IPS DF 6.9 (cell line): ENCODE results near the gene CHPT1.
"Not testable (repeated sequence)": the region's sequence is repeated elsewhere in the genome, so short reads cannot be mapped to it uniquely, and the experiment has no call there.

Source experiments
- DNase-seq: peaks from one replicate; pipeline ENCODE4 v3.0.0-alpha.2; 2013; ENCODE audit warnings: low read depth, low spot score
- H3K27ac ChIP-seq: one replicate; pipeline ENCODE4 v1.5.1; 2013; ENCODE audit warnings: low read length, control low read depth
- H3K27me3 ChIP-seq: 2 replicates; pipeline ENCODE4 v1.6.1; 2013; ENCODE audit warnings: mild to moderate bottlenecking, low read length; ENCODE audit not compliant: control insufficient read depth, insufficient read depth
- H3K36me3 ChIP-seq: 2 replicates; pipeline ENCODE4 v1.6.1; 2013; ENCODE audit warnings: low read length; ENCODE audit not compliant: control insufficient read depth, insufficient read depth
- H3K4me1 ChIP-seq: 2 replicates; pipeline ENCODE4 v1.6.1; 2013; ENCODE audit warnings: low read length; ENCODE audit not compliant: control insufficient read depth, insufficient read depth
- H3K4me3 ChIP-seq: 2 replicates; pipeline ENCODE4 v1.5.1; 2013; ENCODE audit warnings: mild to moderate bottlenecking, low read length
- H3K9me3 ChIP-seq: 2 replicates; pipeline ENCODE4 v1.6.1; 2013; ENCODE audit warnings: low read length, inconsistent platforms; ENCODE audit not compliant: control insufficient read depth, insufficient read depth
- WGBS: extraction: QIAGEN DNeasy Blood & Tissue Kit; methylation state at CpG from one replicate; pipeline ENCODE4 v1.1.7; 2013; ENCODE audit warnings: mixed read lengths, missing lambda C conversion rate; ENCODE audit not compliant: insufficient read length, insufficient coverage; 5-methylcytosine and 5-hydroxymethylcytosine counted together

The CHPT1 gene

DNA sequence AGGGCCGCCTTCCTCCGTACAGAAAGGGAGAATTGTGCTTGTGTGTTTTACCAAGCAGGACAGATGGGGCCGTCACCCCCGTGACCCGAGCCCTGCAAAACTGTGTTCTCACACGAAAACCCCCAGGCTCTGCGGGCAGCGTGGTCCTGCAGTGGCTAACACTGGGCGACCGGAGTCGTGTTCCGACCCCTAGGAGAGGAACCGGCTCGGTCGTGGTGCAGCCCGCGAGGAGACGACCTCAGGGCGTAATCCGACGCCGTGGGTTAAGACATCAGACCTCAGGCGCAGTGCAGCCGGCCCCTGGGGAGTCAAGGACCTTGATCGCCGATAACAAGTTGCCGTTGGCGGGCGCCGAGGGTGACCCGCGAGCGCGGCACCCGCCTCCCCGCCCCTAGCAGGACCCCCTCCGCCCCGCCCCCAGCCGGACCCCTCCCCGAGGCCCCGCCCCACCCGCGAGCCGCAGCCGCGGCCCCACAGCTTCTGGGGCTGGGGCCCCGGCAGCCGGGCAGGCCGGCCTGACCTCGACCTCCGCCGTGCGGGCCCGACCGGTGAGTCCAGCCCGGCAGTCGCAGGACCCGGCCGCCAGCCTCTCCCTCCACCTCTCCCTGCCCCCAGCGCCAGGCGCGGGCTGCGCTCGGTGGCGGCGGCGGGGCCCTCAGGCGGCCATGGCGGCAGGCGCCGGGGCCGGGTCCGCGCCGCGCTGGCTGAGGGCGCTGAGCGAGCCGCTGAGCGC lies at the start of gene CHPT1:
Gene CHPT1, plus strand, starts transcription at position 444 of the 733 bp plus-strand sequence. Its CDS starts 222 bp downstream, at position 666.
- no CpG with 5 or more reads among the region's 80 CpGs for WGBS
- H3K36me3 ChIP-seq: no peaks in the 10 kb centered on the region; the same call in 1 of the 2 replicates
- peaks cover 3% of the 10 kb centered on the region; the same call in 1 of the 2 replicates for H3K27me3 ChIP-seq
- H3K4me1 ChIP-seq: 0 out of 2 replicates have a peak, but pooled peaks cover 3% of the 10 kb centered on the region
- H3K4me3 ChIP-seq: peak within 1 kb of the TSS; percentile 99
- no peaks in the 10 kb centered on the region for H3K9me3 ChIP-seq
- DNase-seq: peak; percentile 37
- no peak within 1 kb of the TSS for H3K27ac ChIP-seq

GRCh38 chr12:101647711-101648110 lies 49.7 kb upstream of the CHPT1 start:
- no peak overlapping the region for H3K4me3 ChIP-seq
- no peaks in the 10 kb centered on the region for H3K4me1 ChIP-seq
- H3K27me3 ChIP-seq: no peaks in the 10 kb centered on the region
- H3K36me3 ChIP-seq: no peaks in the 10 kb centered on the region
- no peak overlapping the region for H3K27ac ChIP-seq
- H3K9me3 ChIP-seq: no peaks in the 10 kb centered on the region
- DNase-seq: no peak
- no CpG with 5 or more reads among the region's 2 CpGs for WGBS

DNA sequence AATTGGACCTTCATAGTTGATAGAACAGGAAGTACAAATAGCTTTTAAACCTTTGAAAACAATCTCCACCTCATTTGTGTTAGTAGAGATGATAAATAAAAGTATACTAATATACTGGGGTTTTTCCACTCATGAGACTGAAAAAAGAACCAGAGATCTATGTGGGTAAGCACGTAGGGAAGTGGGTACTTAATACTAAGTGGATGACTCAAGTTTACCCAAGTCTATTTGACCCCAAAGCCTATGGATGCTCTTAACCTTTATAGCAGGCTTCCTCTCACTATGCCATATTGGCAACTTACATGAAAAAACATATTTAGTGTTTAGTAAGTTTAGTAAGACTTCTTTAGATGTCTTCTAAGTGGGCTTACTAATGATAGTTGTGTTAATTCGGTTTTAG lies 49.2 kb upstream of the CHPT1 start:
- WGBS: 100% methylated on average over 1 of the region's 2 CpGs

DNA sequence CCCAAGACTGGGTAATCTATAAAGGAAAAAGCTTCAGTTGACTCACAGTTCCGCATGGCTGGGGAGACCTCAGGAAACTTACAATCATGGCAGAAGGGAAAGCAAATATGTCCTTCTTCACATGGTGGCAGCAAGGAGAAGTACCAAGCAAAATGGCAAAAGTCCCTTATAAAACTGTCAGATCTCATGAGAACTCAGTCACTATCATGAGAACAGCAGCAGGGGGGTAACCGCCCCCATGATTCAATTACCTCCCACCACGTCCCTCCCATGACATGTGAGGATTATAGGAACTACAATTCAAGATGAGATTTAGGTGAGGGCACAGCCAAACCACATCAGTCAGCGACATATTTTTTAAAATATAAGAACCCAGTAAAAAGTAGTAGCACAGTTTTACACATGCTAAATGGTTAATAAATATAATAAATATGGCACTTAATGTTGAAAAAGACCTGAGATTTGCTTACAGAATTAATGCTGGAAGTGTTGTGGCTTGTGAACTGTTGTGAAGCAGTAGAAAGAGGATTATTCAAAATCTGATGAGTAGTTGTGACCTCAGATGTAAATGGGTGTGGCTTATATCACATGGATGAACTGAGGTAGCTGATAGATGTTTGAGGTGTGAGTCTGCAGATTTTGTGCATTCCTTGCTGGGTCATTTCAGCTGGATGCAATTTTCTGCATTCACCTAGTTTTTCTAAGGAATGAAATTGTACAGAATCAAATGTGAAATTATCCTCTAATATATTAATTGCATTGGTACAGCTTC lies 46.9 kb upstream of the CHPT1 start:
- no peaks in the 10 kb centered on the region for H3K27me3 ChIP-seq

More for the DNA sequence above, 49.2 kb upstream of the CHPT1 start:
- no peak overlapping the region for H3K4me3 ChIP-seq
- no peak for DNase-seq
- no peaks in the 10 kb centered on the region for H3K9me3 ChIP-seq
- no peak overlapping the region for H3K27ac ChIP-seq
- no peaks in the 10 kb centered on the region for H3K27me3 ChIP-seq
- H3K36me3 ChIP-seq: no peaks in the 10 kb centered on the region
- H3K4me1 ChIP-seq: peaks cover 1% of the 10 kb centered on the region; the same call in 1 of the 2 replicates

DNA sequence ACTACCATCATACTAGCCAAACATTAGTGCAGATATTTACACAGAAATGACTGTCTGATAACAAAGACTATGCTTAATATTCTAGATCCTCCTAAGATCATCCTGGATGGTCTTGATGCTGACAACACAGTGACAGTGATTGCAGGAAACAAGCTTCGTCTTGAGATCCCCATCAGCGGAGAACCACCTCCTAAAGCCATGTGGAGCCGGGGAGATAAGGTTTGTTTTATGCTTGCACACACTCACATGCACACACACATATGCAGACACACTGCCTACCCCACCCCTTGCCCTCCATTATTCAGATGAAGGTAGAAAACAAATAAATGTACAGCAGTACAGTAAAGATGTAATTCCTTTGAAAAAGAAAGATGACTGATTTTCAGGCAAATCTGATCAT lies 44.4 kb upstream of the CHPT1 start:
- no peak for DNase-seq
- peaks cover 1% of the 10 kb centered on the region; the same call in 1 of the 2 replicates for H3K4me1 ChIP-seq
- H3K36me3 ChIP-seq: no peaks in the 10 kb centered on the region
- no peaks in the 10 kb centered on the region for H3K9me3 ChIP-seq
- whole genome bisulfite sequencing: no CpG with 5 or more reads among the region's 3 CpGs
- no peaks in the 10 kb centered on the region for H3K27me3 ChIP-seq
- no peak overlapping the region for H3K4me3 ChIP-seq
- H3K27ac ChIP-seq: no peak overlapping the region

More for the DNA sequence above, 46.9 kb upstream of the CHPT1 start:
- no peak overlapping the region for H3K27ac ChIP-seq
- no peak overlapping the region for H3K4me3 ChIP-seq
- H3K4me1 ChIP-seq: peaks cover 1% of the 10 kb centered on the region; the same call in 1 of the 2 replicates
- no CpG with 5 or more reads among the region's 4 CpGs for WGBS
- no peak for DNase-seq
- H3K9me3 ChIP-seq: no peaks in the 10 kb centered on the region
- H3K36me3 ChIP-seq: no peaks in the 10 kb centered on the region

DNA sequence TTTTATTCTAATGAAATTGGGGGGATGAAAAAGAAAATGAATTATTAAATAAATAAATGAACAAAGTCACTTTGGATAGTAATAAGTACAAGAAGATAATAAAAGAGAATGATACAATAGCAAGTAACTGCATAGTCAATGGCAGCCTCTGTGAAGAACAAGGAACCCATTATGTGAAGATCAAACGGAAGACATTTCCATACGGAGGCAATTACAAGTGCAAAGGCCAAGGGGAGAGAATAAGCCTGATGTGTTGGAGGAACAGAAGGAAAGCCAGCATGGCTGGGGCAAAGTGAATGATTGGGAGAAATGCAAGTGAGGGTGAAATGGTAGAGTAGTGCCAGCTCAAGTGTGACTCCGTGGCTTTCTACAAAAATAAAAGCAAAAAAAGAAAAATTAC lies 43.9 kb upstream of the CHPT1 start:
- Histone ChIP-seq H3K36me3 (no peaks in the 10 kb centered on the region), H3K27ac (no peak overlapping the region), H3K27me3 (no peaks in the 10 kb centered on the region), H3K4me1 (peaks cover 1% of the 10 kb centered on the region; the same call in 1 of the 2 replicates), H3K4me3 (no peak overlapping the region), H3K9me3 (no peaks in the 10 kb centered on the region)
- no CpG with 5 or more reads among the region's 3 CpGs for WGBS
- DNase-seq: no peak

- Histone ChIP-seq H3K4me3 (no peak overlapping the region), H3K27me3 (no peaks in the 10 kb centered on the region), H3K36me3 (no peaks in the 10 kb centered on the region), H3K4me1 (peaks cover 1% of the 10 kb centered on the region; the same call in 1 of the 2 replicates), H3K27ac (no peak overlapping the region), H3K9me3 (no peaks in the 10 kb centered on the region)
- no peak for DNase-seq
- WGBS: no CpG with 5 or more reads among the region's 1 CpG
These were observed 43.0 kb upstream of the CHPT1 start for GRCh38 chr12:101654442-101654841.

- WGBS: no CpG with 5 or more reads among the region's 2 CpGs
- no peak overlapping the region for H3K4me3 ChIP-seq
- H3K9me3 ChIP-seq: no peaks in the 10 kb centered on the region
- H3K4me1 ChIP-seq: peaks cover 1% of the 10 kb centered on the region; the same call in 1 of the 2 replicates
- H3K36me3 ChIP-seq: no peaks in the 10 kb centered on the region
- no peak for DNase-seq
- H3K27me3 ChIP-seq: no peaks in the 10 kb centered on the region
- H3K27ac ChIP-seq: no peak overlapping the region
These were observed 42.0 kb upstream of the CHPT1 start for GRCh38 chr12:101655393-101655792.

- no CpG with 5 or more reads among the region's 2 CpGs for WGBS
These were observed 36.8 kb upstream of the CHPT1 start for GRCh38 chr12:101660662-101661061.

DNA sequence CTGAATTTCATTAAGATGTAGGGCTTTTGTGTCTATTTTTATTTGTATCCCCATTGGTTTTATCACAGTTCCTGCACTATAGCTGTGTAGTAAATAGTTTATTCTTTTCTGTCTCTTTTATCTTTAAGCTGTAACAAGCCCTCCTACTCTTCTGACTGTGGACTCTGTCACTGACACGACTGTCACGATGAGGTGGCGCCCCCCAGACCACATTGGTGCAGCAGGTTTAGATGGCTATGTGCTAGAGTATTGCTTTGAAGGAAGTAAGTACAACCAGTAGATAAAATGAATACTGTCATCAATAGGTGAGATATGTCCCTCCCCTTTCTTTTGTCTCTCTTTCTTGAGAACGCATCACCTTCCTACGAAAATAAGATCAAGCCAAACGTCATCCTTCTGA lies 34.1 kb upstream of the CHPT1 start:
- H3K9me3 ChIP-seq: no peaks in the 10 kb centered on the region

More at GRCh38 chr12:101660662-101661061, 36.8 kb upstream of the CHPT1 start:
- not testable (repeated sequence) for DNase-seq, H3K4me1 ChIP-seq, H3K4me3 ChIP-seq, H3K27ac ChIP-seq, H3K27me3 ChIP-seq, H3K36me3 ChIP-seq, H3K9me3 ChIP-seq

More for the DNA sequence above, 34.1 kb upstream of the CHPT1 start:
- H3K27me3 ChIP-seq: no peaks in the 10 kb centered on the region
- no peak overlapping the region for H3K4me3 ChIP-seq
- no CpG with 5 or more reads among the region's 6 CpGs for WGBS
- H3K36me3 ChIP-seq: no peaks in the 10 kb centered on the region
- H3K4me1 ChIP-seq: peaks cover 2% of the 10 kb centered on the region; the same call in 1 of the 2 replicates
- no peak overlapping the region for H3K27ac ChIP-seq
- DNase-seq: no peak
